NCI-H2196 (cell line): ENCODE data around the gene PTPRN2.
"Not testable (repeated sequence)": the region's sequence is repeated elsewhere in the genome, so short reads cannot be mapped to it uniquely, and the experiment has no call there.

ENCODE experiments used
- DNase-seq: peaks from one replicate; lab custom pipeline; 2025; ENCODE audit not compliant: unreplicated experiment; lab: John Stamatoyannopoulos, UW

Gene PTPRN2

DNA sequence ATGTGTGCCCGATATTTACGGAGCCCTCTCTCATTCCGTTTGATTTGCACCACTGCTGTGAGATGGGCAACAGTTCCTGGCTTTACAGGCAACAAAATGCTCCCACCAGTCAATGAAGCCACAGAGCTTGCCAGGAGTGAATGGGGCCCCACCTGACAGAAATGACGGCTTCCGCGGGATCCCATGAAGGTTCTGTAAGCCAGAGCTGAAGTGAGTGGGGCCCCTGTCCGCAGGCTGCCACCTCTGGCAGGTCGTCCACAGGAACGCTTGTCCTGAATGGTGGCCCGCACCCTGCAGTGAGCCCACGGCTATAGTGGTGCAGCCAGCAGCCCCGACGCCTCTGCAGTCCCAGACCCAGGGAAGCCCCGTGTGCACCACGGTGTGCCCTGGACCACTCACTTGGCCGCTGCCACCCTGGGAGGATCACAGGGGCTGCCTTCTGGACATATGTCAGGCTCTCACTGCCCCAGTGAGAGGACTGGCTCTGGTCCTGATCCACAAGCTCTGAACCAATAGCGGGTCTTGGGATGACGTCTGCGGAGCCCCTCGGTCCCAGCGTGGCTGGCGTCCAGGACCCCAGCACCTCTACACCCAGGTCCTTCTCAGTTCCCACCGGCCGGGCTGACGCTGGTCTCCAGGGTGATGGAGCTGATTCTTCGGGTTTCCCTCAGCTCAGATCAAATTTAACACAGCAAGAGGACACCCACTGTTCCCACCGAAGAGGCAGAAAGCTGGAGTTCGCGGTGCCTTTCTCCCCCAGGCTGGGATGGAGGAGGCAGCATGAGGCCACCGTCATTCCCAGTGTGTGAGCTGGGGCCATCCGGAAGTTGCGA lies 738.9 kb downstream of the PTPRN2 start:
- DNase-seq = no peak

GRCh38 chr7:157847756-157848487 lies 739.7 kb downstream of the PTPRN2 start:
- not testable (repeated sequence) for DNase-seq

GRCh38 chr7:157846746-157847145 lies 740.9 kb downstream of the PTPRN2 start:
- DNase-seq = not testable (repeated sequence)

GRCh38 chr7:157846271-157846670 lies 741.4 kb downstream of the PTPRN2 start:
- DNase-seq = no peak

GRCh38 chr7:157845203-157845835 lies 742.3 kb downstream of the PTPRN2 start:
- DNase-seq = no peak

DNA sequence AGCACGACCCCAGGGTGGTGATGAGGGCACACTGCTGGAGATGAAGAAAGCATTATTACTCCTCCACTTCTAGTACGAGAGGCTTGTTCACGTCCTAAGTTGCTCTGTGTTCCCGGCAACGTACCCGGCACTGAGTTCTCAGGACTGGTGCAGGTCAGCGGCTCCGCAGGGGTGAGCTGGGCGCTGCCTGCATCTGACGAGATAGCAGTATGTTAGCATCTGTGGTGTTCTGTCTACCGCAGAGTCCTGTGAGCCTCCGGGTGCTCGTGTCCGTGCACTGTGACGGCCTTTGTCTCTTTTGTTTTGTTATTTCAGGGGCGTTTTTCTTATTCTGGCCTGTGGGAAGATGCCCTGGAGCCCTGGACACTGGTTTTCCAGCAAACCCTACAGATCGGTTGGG lies 743.0 kb downstream of the PTPRN2 start:
- DNase-seq = no peak

GRCh38 chr7:157844141-157844540 lies 743.5 kb downstream of the PTPRN2 start:
- DNase-seq = no peak

GRCh38 chr7:157843336-157844140 lies 744.1 kb downstream of the PTPRN2 start:
- no peak for DNase-seq

GRCh38 chr7:157841773-157842370 lies 745.8 kb downstream of the PTPRN2 start:
- DNase-seq = no peak

- DNase-seq = no peak
Measured at GRCh38 chr7:157840914-157841772, 746.5 kb downstream of the PTPRN2 start.

GRCh38 chr7:157840174-157840913 lies 747.3 kb downstream of the PTPRN2 start:
- no peak for DNase-seq

DNA sequence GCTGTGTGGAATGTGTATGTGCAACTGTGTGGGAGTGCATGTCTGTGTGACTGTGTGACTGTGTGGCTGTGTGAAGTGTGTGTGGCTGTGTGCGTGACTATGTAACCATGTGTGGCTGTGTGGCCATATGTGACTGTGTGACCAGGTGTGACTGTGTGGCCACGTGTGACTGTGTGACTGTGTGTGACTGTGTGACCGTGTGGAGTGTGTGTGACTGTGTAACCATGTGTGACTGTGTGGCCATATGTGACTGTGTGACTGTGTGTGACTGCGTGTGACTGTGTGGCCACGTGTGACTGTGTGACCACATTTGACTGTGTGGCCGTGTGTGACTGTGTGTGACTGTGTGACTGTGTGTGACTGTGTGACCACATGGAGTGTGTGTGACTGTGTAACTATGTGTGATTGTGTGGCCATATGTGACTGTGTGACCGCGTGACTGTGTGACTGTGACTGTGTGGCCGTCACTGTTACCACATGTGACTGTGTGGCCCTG lies 747.9 kb downstream of the PTPRN2 start:
- no peak for DNase-seq

- DNase-seq = no peak
Measured at GRCh38 chr7:157839226-157839625, 748.4 kb downstream of the PTPRN2 start.

- DNase-seq = no peak
Measured at GRCh38 chr7:157837561-157837960, 750.1 kb downstream of the PTPRN2 start.

- no peak for DNase-seq
Measured at GRCh38 chr7:157837047-157837446, 750.6 kb downstream of the PTPRN2 start.

DNA sequence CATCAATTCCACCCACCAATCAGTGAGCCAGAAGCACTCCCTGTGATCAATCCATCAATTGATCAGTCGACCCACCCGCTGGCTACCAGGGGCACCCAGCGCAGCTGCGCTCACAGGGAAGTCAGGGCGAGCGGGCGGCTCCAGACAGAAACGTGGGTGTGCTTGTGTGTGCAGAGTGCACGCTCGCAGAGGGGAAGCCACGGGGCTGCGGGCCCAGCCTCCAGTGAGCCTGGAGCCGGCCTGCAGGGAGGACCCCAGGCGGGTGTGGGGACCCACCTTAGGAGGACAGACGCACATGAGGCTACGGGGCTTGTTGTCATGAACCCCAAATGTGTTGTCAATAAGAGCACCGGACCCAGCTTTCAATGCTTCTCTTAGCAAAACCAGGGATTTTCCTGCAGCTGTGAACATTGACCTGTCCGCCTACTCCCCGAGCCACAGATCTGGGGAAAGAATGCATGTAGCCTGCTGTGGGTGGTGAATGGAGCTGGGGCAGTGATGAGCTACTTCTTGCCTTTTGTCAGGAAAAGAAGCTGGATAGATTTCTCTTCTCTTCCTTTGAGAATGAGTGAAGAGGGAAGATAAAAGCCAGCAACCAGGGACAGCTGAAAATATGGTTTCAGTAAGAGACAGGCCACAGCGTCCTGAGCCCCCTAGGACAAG lies 753.0 kb downstream of the PTPRN2 start:
- no peak for DNase-seq

DNA sequence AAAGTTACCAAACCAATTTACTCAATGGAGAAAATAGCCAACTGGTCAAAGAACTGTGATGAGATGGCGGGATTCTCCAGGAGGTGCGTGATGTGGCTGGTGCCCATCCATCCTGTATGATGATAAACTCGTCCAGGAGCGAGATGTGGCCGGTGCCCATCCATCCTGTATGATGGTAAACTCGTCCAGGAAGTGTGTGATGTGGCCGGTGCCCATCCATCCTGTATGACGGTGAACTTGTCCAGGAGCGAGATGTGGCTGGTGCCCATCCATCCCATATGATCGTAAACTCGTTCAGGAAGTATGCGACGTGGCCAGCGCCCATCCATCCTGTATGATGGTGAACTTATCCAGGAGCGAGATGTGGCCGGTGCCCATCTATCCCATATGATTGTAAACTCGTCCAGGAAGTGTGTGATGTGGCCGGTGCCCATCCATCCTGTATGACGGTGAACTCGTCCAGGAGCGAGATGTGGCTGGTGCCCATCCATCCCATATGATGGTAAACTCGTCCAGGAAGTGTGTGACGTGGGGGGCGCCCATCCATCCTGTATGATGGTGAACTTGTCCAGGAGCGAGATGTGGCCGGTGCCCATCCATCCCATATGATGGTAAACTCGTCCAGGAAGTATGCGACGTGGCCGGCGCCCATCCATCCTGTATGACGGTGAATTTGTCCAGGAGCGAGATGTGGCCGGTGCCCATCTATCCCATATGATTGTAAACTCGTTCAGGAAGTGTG lies 754.6 kb downstream of the PTPRN2 start:
- DNase-seq = no peak

DNA sequence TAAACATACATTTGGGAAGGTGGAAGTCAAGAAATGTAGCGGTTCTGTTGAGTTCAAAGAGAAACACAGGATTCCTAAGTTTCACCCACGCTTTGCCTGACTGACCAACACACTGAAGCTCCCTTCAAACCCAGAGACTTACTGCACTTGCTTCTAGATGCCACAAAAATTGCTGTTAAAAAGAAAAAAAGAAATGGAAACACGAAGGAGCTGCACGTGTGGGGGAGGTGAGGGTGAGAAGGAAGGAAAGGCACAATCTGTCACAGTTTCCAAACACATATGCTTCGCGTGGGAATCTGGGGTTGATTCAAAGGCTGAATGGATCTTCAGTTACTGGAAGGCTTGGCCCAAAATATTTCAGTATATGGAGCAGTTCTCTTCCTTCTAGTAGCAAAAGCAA lies 755.2 kb downstream of the PTPRN2 start:
- no peak for DNase-seq
